Gastrocnemius medialis (tissue), 4 donors: ENCODE data around the gene SPRING1.

ENCODE experiments used
- CTCF ChIP-seq, 5 experiments: fragments of 450-650 bp in 3 of 5; fragments of 200-600 bp in 2 of 5; sonication (generic) in 2 of 5; IDR thresholded peaks in 4 of 5; conservative IDR thresholded peaks in 1 of 5; 1 replicate in 4 of 5; 2 replicates in 1 of 5; pipeline ENCODE4 v1.5.1; 2016 to 2019; ENCODE audit warnings: antibody characterized with exemption in 5 of 5, mild to moderate bottlenecking in 3 of 5, moderate library complexity in 3 of 5
- POLR2A ChIP-seq, 2 donors: fragments of 450-650 bp; IDR thresholded peaks; one replicate each; pipeline ENCODE4 v1.6.1; 2017; ENCODE audit warnings: antibody characterized with exemption in 2 of 2, mild to moderate bottlenecking in 2 of 2, moderate library complexity in 2 of 2

- TF ChIP-seq POLR2A (IDR thresholded peaks at IDR 0.05) (no peak), CTCF (IDR thresholded peaks at IDR 0.05 in 4 of 5, conservative IDR thresholded peaks at IDR 0.05 in 1 of 5) (no peak)
Measured at GRCh38 chr12:116700066-116700465, 37.8 kb downstream of the SPRING1 start.
